Right atrium auricular region (tissue), 2 donors: ENCODE data around the gene EIF4EBP3. TPM values are rescaled to one million over a fixed set of nuclear protein-coding genes. Genes with fewer than 3 reads are reported as not detected.

Experiments
- DNase-seq: peaks from one replicate; pipeline ENCODE4 v3.0.0-alpha.2; 2019; ENCODE audit warnings: low spot score
- H3K27ac ChIP-seq, 2 donors: fragments of 200-600 bp; sonication (generic); 1 replicate in 1 of 2; 2 replicates in 1 of 2; pipeline ENCODE4 v1.5.1; 2016 to 2019
- H3K27me3 ChIP-seq, 2 donors: fragments of 200-600 bp; sonication (generic); one replicate each; pipeline versions ENCODE4 v1.5.1 to v1.6.0; 2017 to 2019
- H3K36me3 ChIP-seq: fragments of 200-600 bp; sonication (generic); one replicate; pipeline ENCODE4 v1.5.1; 2016
- H3K4me1 ChIP-seq, 2 donors: fragments of 200-600 bp; sonication (generic); one replicate each; pipeline versions ENCODE4 v1.5.1 to v1.6.0; 2017 to 2019
- H3K4me3 ChIP-seq, 2 donors: fragments of 200-600 bp; sonication (generic); 1 replicate in 1 of 2; 2 replicates in 1 of 2; pipeline ENCODE4 v1.5.1; 2017 to 2019; ENCODE audit warnings: mild to moderate bottlenecking in 1 of 2, moderate library complexity in 1 of 2
- H3K9me3 ChIP-seq, 2 donors: fragments of 200-600 bp; sonication (generic); one replicate each; pipeline ENCODE4 v1.5.1; 2019
- CTCF ChIP-seq, 2 donors: fragments of 200-600 bp; sonication (generic); IDR thresholded peaks; one replicate each; pipeline ENCODE4 v1.5.1; 2019; ENCODE audit warnings: antibody characterized with exemption in 2 of 2
- total RNA-seq, 2 donors: library from RNA; depleted of rRNA; stranded (reverse); fragments of >200 nt; gene quantifications; one replicate each; pipeline ENCODE4 v1.1.0, GENCODE V29; 2016

Gene EIF4EBP3
- total RNA-seq = 10 to 100 TPM; 12.8 to 16.8 TPM

DNA sequence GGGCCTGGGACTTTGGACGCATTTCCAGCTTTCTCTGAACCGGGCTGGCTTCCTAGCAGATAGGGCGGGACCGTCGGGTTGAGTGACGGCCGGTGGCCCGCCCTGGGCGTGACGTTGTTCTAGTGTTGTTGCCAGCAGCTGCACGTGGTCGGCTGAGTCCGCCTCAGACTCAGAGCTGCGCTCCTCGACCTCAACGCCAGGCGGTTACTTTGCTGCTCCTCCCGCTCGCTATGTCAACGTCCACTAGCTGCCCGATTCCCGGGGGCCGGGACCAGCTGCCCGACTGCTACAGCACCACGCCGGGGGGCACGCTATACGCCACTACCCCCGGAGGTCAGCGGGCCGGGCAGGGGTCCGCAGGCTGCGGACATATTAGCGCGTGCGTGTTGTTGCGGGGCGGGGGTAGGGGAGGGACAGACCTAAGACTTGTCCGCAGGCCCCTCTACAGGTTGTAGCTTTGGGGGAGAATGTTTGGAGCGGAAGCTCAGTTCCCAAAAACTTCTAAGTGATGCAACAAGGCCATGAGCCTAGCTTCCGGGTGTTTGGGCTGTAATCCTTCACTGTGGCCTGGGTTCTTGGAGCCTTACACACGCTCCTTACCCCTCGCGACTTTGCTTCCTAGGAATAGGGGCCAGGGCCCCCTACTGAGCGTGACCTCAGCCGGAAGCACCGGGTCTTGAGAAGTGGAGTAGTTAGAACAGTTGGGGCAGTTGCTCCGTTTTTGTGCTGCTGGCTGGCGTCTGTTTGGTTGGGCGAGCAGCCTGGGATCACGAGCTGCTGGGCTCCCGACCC lies at the start of gene EIF4EBP3:
Gene EIF4EBP3, plus strand, starts transcription at position 155 of the 792 bp plus-strand sequence. Its CDS starts 76 bp downstream, at position 231.
- Histone ChIP-seq H3K27ac (peak within 1 kb of the TSS; percentile 96), H3K36me3 (peaks cover 51% of the 10 kb centered on the region), H3K27me3 (no peaks in the 10 kb centered on the region), H3K4me3 (peak within 1 kb of the TSS; percentile 34 to 56), H3K9me3 (no peaks in the 10 kb centered on the region), H3K4me1 (peaks cover 0 to 39% of the 10 kb centered on the region in 2 donors)
- TF ChIP-seq CTCF (IDR thresholded peaks at IDR 0.05) = peak in 1 of 2 donors; percentile 52
- peak; percentile 99 for DNase-seq

- Histone ChIP-seq H3K4me3 (no peak overlapping the region), H3K36me3 (peaks cover 11% of the 10 kb centered on the region), H3K27ac (no peak overlapping the region), H3K9me3 (no peaks in the 10 kb centered on the region), H3K4me1 (no peaks in the 10 kb centered on the region), H3K27me3 (no peaks in the 10 kb centered on the region)
- DNase-seq = no peak
- TF ChIP-seq CTCF (IDR thresholded peaks at IDR 0.05) = no peak
Measured at GRCh38 chr5:140497897-140498296, 49.6 kb upstream of the EIF4EBP3 start.

GRCh38 chr5:140498591-140498990 lies 48.9 kb upstream of the EIF4EBP3 start:
- H3K27ac ChIP-seq = no peak overlapping the region
- no peaks in the 10 kb centered on the region for H3K27me3 ChIP-seq
- no peak for DNase-seq
- H3K4me3 ChIP-seq = no peak overlapping the region
- H3K36me3 ChIP-seq = peaks cover 8% of the 10 kb centered on the region
- no peaks in the 10 kb centered on the region for H3K4me1 ChIP-seq
- H3K9me3 ChIP-seq = no peaks in the 10 kb centered on the region
- no peak for TF ChIP-seq CTCF (IDR thresholded peaks at IDR 0.05)

GRCh38 chr5:140502834-140503233 lies 44.6 kb upstream of the EIF4EBP3 start:
- H3K27ac ChIP-seq = no peak overlapping the region
- DNase-seq = no peak
- no peaks in the 10 kb centered on the region for H3K4me1 ChIP-seq
- peaks cover 33% of the 10 kb centered on the region for H3K36me3 ChIP-seq
- no peaks in the 10 kb centered on the region for H3K27me3 ChIP-seq
- no peak for TF ChIP-seq CTCF (IDR thresholded peaks at IDR 0.05)
- H3K4me3 ChIP-seq = no peak overlapping the region
- H3K9me3 ChIP-seq = no peaks in the 10 kb centered on the region

GRCh38 chr5:140509898-140510297 lies 37.6 kb upstream of the EIF4EBP3 start:
- no peak for TF ChIP-seq CTCF (IDR thresholded peaks at IDR 0.05)
- H3K27me3 ChIP-seq = no peaks in the 10 kb centered on the region
- H3K4me1 ChIP-seq = no peaks in the 10 kb centered on the region
- H3K9me3 ChIP-seq = no peaks in the 10 kb centered on the region
- peaks cover 85% of the 10 kb centered on the region for H3K36me3 ChIP-seq
- no peak for DNase-seq
- H3K27ac ChIP-seq = no peak overlapping the region
- no peak overlapping the region for H3K4me3 ChIP-seq
